Fibroblast of skin of left quadriceps (primary cell): ENCODE results near the gene DNAJB8.
A peak's percentile ranks its signal among the peaks of the same experiment; 100 is the strongest.

Experiments used
- DNase-seq, 2 experiments: peaks; one replicate each; pipeline ENCODE4 v3.0.0-alpha.2; 2013; ENCODE audit warnings: low read depth in 2 of 2

DNAJB8 gene

DNA sequence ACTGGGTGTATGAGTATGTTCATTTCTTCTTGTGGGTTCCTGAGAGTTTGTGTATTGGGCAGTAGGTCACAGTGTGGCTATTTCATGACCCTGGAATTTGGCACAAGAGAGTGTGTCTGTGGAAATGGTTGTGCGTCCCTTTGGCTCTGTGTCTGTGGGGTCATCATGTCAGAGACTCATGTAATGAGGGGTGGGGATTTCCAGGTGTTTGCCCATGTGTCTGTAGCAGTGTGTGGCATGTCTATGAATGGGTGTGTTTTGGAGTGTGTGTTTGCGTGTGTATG, 27.6 kb upstream of the DNAJB8 start:
- no peak for DNase-seq

DNA sequence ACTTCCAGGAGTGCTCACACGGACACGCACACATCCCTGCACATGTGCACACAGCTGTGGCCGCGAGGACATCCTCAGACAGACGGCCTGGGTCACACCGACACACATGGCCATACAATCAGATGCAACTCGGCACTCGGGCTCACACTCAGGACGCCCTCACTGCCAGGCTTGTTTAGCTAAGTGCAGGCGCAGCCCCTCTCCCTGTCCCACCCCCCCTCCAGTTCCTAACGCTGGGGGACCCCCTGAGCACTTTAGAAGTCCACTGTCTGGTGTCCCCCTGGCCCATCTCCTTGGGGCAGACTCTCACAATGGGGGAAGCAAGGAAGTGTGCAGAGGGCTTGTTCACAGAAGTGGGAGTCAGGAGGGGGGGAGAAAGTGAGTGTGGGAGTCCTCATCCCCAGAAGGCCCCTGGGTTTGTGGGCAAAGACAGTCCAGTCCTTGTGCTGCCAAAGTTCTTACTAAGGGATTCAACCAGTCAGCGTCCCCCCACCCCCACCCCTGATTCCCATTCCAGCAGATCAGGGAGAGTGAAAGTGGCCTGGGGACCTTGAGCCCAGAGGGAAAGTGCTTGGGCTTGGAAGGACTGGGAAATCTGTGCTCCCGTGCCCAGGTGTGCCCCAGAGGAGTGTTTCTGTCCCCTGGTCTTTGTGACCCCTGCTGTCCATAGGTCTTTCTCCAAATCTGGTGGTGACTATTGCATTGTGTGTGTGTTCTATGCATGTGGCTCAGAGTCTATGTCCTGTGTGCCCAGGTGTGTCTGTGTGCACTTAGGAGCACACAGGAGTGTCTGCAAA, 27.1 kb upstream of the DNAJB8 start:
- no peak for DNase-seq

- DNase-seq = no peak
These were observed 26.2 kb upstream of the DNAJB8 start, which contains the start of gene GATA2 for GRCh38 chr3:128492671-128493569. TSS of gene GATA2 (minus strand) at chr3:128493201. CDS start at chr3:128487031, 6,170 bp downstream.

DNA sequence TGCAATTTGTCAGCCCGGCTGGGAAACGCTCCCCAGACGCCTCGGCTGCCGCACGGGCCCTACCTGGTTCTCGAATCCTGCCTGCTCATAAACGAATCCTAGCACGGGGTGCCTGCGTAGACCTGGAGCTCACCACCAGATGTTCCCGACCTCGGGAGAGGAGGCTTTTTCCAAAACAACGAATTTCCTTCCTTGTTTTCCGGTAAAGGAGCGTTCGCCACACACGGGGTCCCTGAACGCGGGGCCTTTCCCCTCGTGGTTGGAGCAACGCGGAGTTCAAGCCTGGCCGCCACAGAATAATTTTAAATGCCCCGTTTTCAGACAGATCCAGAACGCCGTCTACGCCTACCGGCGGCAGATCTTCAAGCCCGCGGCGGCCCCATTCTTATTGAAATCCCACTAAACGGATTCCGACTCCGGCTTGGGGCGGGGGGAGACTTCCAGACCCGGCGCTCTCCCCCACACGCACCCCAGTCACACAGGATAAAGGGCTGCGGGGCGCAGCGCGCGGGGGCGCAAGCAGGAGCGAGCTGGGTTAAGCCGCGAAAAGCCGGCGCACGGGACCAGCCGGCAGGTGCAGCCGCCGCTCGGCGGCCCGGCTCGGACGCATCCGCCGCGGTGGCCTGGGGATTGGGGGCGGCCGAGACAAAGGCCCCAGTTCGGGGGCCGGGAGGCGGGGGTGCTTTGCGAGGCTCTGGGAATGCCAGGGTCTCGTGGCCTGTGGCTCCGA, 25.4 kb upstream of the DNAJB8 start:
- no peak for DNase-seq

- no peak for DNase-seq
These were observed 24.9 kb upstream of the DNAJB8 start for GRCh38 chr3:128491691-128491940.

DNA sequence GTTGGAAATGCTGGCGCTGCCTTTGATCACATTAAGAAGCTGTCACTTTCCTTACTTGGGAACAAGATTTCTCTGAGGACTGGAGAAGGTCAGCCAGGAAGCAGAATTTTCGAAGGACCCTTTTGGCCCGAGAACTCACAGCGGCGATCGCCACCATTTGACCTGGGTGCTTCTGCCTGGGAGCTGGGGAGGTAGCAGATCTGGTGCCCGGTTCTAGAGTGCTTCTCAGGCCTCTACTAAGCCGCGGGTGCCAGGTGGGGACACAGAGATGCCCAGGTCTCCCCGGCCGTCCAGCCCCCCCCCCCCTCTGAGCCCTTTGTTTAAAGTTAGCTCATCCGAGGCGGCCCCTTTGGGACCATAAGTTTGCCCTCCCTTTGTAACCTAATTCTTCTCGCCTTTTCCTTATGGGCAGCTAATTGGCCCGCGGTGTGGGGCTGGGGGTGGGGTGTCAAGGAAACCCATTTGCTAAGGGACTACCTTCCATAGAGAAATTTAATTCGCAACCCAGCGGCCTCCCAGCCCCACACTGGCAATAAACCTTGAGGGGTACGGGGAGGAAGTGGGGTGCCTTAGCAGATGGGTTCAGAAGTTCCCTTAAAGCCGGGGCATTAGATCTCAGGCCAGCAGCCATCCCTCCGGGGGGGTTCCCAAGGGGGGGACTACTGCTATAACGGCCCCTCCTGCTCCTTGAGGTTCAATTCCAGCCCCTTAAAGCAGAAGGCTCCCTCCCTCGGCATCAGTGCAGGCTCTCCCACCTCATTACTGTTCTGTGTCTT, 24.4 kb upstream of the DNAJB8 start:
- no peak for DNase-seq

DNA sequence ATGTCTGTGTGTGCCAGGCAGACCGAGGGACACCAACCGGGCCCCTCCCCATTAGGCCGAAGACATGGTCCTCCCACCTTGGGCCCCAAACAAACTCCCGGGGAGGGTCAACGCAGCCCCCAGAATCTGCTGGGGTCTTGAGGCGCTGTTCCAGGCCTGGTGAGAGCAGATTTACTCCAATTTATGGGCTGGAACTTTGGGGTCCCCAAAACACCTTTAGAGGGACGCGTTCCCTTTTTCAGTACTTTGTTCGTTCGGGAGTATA, 23.9 kb upstream of the DNAJB8 start:
- DNase-seq = no peak

GRCh38 chr3:128489927-128490649, 23.4 kb upstream of the DNAJB8 start:
- no peak for DNase-seq

- no peak for DNase-seq
These were observed 22.9 kb upstream of the DNAJB8 start for GRCh38 chr3:128489674-128489926.

DNA sequence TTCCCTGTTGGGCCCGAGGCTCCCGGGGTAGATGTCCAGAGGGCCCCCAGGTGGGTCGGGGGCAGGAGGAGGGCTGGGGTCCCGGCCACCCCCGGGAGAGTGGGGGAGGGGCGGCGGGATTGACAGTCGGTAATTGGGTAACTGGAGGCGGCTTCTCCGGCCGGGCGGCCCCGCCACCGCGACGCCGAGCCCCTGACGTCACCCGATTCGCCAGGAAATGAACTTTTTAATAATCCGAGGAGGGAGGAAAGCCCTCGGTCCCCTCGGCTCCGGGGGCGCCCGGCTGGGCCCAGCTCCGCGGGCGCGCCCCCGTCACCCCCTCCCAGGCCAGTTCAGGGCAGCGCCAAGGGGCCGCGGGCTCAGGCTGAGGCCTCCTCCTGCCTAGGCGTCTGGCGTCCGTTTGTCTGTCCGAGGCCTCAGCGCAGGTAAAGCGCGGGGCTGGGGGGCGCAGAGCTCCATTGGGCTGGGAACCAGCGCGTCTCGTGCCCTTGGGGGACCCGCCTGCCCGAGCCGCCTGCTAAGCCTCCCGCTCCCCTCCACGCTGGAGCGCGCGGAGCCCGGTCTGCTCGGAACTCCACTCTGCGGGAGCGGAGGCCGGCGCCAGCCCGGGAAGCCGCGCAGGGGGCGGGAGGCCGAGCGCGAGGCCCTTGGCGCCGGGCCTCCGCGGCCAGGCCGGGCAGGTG, 22.4 kb upstream of the DNAJB8 start:
- DNase-seq = no peak

DNA sequence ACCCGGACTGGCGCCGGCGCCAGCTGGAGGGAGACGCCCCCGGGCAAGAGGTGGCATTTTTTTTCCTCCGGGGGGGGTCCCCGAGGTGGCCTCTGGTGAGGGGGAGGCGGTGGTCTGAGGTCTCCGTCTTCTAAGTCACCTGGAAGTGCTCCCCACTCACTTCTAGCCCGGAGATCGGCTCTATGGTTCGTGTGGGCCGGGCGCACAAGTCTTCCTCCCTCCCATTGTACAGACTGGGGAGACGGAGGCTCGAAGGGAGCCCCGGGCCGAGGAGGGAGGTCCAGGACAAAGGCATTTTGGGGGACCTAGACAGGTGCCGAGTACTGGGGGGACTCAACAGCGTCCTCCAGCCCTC, 21.9 kb upstream of the DNAJB8 start:
- no peak for DNase-seq

DNA sequence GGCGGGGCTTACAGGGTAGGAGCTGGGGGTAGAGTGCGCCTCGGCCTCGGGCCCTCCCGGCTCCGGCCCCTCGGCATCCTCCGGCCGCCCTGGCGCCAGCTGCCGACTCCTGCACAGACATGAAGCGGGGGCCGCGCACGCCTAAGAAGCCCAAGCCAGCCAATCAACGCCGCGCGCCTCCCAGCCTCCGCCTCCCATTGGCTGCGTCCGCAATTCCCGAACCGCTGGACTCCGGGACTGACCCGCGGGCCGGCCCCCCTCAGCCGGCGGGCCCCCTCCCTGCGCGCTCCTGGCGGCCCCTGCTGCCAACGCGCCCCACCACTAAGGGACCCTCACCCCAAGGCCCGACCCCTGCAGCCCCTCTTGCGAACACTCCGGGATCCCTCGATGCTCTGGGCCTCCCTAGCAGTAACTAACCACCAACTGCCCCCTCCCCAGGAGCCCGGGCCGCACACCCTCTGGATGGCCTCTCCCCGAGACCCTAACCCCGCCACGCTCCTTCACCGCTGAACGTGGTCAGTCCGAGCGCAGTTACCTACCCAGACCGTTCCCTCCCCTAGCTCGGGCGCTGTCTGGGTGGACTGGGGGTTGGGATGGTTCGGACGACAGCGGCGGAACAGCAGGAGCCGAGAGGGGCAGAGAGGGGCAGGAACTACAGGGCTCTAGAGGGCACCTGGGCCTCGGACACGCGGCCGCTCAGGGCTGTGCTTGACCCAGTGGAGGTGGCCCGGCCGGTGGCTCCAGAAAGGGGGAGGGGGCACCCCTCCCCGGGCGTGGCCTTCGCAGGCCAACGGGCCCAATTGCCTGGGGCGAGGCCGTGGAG, 21.3 kb upstream of the DNAJB8 start:
- peak; percentile 60 to 61 for DNase-seq

- DNase-seq = no peak
These were observed 20.8 kb upstream of the DNAJB8 start for GRCh38 chr3:128487538-128487812.

DNA sequence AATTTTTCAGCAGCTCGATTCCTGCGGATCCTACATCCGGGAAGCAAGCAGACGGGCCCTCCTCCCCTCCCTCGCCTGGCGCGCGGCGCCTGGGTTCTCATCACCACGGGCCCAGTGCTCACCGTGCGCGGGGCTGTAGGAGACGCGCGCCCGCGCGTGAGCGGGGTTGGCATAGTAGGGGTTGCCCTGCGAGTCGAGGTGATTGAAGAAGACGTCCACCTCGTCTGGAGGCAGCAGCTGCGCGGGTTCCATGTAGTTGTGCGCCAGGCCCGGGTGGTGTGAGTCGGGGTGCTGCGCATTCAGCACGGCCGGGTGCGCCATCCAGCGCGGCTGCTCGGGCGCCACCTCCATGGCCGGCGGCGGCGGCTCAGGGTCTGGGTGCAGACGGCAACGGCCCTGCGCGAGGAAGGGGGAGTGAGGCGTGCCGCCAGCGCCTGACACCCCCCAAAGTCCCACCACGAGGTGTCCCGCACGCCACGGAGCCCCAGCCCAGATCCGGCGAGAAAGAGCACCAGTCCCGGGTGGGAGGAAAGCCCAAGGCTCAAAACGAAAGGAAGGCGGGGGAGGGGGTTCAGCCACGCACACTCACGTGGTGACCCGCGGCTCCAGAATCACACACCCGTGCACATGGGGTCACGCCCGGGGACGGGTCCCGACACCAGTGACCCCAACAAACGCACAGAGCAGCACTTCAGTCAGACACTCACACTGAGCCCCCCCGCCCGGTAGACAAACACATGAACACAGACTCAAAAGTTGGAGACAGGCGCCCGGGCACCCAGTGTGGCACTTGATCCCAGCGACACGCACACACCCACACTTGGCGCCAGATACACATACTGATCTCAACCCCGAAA, 20.2 kb upstream of the DNAJB8 start:
- DNase-seq = no peak

GRCh38 chr3:128486205-128486628, 19.5 kb upstream of the DNAJB8 start:
- DNase-seq = no peak

DNA sequence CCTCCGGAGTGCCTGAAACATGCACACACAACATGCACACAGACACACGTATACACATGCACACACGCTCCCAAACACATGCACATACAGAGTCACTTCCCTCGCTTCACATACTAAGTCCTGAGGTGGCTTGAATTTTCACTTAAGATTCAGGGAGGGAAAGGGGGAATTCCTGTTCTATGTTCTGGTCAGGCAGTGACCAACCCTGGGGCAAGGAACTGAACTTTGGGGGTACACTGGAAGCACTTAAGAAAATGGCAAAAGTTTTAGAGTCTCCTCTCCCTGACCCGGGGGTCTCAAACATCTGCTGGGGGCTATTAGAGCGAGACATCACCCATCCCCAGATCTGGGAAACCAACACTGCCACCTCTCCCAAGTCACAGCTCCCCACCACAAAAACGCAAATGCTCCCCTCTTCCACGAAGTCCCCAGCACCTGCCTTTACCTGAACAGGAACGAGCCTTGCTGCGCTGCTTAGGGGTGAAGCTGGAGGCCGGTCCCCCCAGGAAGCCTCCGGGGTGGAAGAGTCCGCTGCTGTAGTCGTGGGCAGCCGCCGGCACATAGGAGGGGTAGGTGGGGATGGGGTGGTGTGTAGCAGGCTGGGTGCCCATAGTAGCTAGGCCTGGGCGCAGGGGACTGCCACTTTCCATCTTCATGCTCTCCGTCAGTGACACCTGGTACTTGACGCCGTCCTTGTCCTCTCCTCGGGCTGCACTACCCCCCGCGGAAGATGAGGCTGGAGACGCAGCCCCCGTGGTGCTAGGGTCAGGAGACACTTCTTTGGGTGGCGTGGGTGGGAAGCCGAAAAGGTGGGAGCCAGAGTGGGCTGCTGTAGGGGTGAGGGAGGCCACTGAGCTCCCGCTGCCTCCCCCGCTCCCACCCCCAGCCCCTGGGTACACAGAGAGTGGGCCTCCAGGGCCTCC, 18.9 kb upstream of the DNAJB8 start:
- DNase-seq = no peak

- no peak for DNase-seq
These were observed 18.0 kb upstream of the DNAJB8 start for GRCh38 chr3:128484404-128485281.
